CD4-positive, alpha-beta memory T cell (primary cell): ENCODE data around the gene PRX. TPM values are rescaled to one million over a fixed set of nuclear protein-coding genes. Genes with fewer than 3 reads are reported as not detected.

ENCODE experiments used
- CTCF ChIA-PET: fragments of 350-600 bp; sonication (Branson Sonifier 250); formaldehyde crosslinking; loops from one replicate; lab custom pipeline; 2021; ENCODE audit warnings: inconsistent platforms; ENCODE audit not compliant: partially characterized antibody; lab: Charles Lee
- POLR2A ChIA-PET: fragments of 350-600 bp; sonication (Branson Sonifier 250); formaldehyde crosslinking; loops from one replicate; lab custom pipeline; 2021; ENCODE audit not compliant: partially characterized antibody; lab: Charles Lee
- DNase-seq, 5 donors: peaks; one replicate each; pipeline versions ENCODE4 v3.0.0 to v3.0.0-alpha.2; 2020 to 2022; ENCODE audit warnings: mixed read lengths in 1 of 5
- H3K27ac ChIP-seq: one replicate; pipeline ENCODE4 v1.7.0; 2013; ENCODE audit warnings: low read depth, low read length
- H3K27me3 ChIP-seq: 2 replicates; pipeline ENCODE4 v1.7.0; 2013; ENCODE audit warnings: mild to moderate bottlenecking, low read length, moderate library complexity; ENCODE audit not compliant: insufficient read depth
- H3K36me3 ChIP-seq: 2 replicates; pipeline ENCODE4 v1.7.0; 2013; ENCODE audit warnings: mild to moderate bottlenecking, low read length, moderate library complexity; ENCODE audit not compliant: insufficient read depth
- H3K4me1 ChIP-seq: 2 replicates; pipeline ENCODE4 v1.7.0; 2013; ENCODE audit warnings: mild to moderate bottlenecking, low read length, moderate library complexity; ENCODE audit not compliant: insufficient read depth
- H3K4me3 ChIP-seq, 2 donors: one replicate each; pipeline ENCODE4 v1.7.0; 2013; ENCODE audit warnings: low read length in 2 of 2, mild to moderate bottlenecking in 1 of 2
- H3K9me3 ChIP-seq, 2 donors: one replicate each; pipeline ENCODE4 v1.7.0; 2013; ENCODE audit warnings: low read length in 2 of 2, control low read depth in 1 of 2; ENCODE audit not compliant: control insufficient read depth in 1 of 2
- H3K27ac Mint-ChIP-seq, 7 donors: one replicate each; pipeline ENCODE4 v1.8.0; 2020 to 2021; ENCODE audit warnings: mixed read lengths in 7 of 7, mild to moderate bottlenecking in 6 of 7, inconsistent platforms in 3 of 7, moderate library complexity in 3 of 7
- H3K27me3 Mint-ChIP-seq, 2 donors: one replicate each; pipeline ENCODE4 v1.8.0; 2020 to 2021; ENCODE audit warnings: mixed read lengths in 2 of 2
- H3K36me3 Mint-ChIP-seq, 2 donors: one replicate each; pipeline ENCODE4 v1.8.0; 2020 to 2021; ENCODE audit warnings: mixed read lengths in 2 of 2, inconsistent platforms in 1 of 2, mild to moderate bottlenecking in 1 of 2
- H3K4me1 Mint-ChIP-seq, 4 donors: one replicate each; pipeline ENCODE4 v1.8.0; 2020 to 2021; ENCODE audit warnings: mixed read lengths in 4 of 4, mild to moderate bottlenecking in 1 of 4
- H3K4me3 Mint-ChIP-seq, 8 donors: one replicate each; pipeline ENCODE4 v1.8.0; 2020 to 2021; ENCODE audit warnings: mixed read lengths in 8 of 8, mild to moderate bottlenecking in 7 of 8, moderate library complexity in 6 of 8, inconsistent platforms in 3 of 8
- H3K9me3 Mint-ChIP-seq, 8 donors: one replicate each; pipeline ENCODE4 v1.8.0; 2020 to 2021; ENCODE audit warnings: mixed read lengths in 8 of 8, mild to moderate bottlenecking in 5 of 8, inconsistent platforms in 3 of 8, moderate library complexity in 1 of 8
- intact Hi-C: fragments of 100-400 bp; cut with micrococcal nuclease; formaldehyde crosslinking; loops from one replicate; pipeline ENCODE4 v1.15.1; 2023
- polyA plus RNA-seq, 2 donors: library from polyadenylated mRNA; unstranded; fragments of 300-500 nt; fragmentation: Illumina TruSeq; gene quantifications; one replicate each; pipeline ENCODE4 v1.2.3, GENCODE V29; 2021
- total RNA-seq, 2 experiments: library from RNA; stranded (reverse); gene quantifications; one replicate each; pipeline ENCODE4 v1.2.3, GENCODE V29; 2021

The PRX gene
- total and polyA plus RNA-seq, 4 experiments from 2014 or later, result 0.23 to 3.4 (median 3.3) TPM; not detected in 1

DNA sequence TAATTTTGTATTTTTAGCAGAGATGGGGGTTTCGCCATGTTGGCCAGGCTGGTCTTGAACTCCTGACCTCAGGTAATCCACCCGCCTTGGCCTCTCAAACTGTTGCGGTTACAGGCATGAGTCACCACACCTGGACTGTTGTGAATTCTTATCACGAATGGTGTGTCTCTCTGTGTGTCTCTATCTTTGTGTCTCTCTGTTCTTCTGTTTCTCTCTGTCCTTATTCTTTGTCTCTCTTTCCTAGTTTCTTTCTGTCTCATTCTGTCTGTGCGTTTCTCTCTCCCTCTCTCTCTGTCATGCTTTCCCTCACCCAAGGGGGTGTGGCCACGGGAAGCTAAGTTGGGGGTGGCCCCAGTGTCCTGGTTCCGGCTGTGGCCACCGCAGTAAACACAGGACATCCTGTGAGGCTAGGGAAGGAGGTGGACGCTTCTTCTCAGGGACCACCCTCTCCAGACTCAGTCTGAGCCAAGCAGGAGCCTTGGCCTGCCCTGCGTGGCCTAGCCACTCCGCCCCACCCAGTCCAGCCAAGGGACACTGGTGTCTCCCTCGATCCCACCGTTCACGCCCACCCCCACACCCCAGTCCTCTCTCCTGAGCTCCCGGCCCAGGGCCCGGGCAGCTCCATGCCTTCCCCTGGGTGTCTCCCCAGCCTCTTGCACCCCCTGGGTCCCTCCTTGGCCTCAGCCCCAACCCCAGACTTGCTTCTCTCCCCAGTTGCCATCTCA, 3.9 kb upstream of the PRX start:
- peaks cover 9 to 28% (median 22%) of the 10 kb centered on the region in 4 donors for H3K4me1 Mint-ChIP-seq
- peaks cover 0 to 5% of the 10 kb centered on the region in 2 donors for H3K36me3 Mint-ChIP-seq
- no peaks in the 10 kb centered on the region for H3K9me3 Mint-ChIP-seq
- Histone ChIP-seq H3K4me1 (peaks cover 16% of the 10 kb centered on the region), H3K27me3 (no peaks in the 10 kb centered on the region), H3K9me3 (no peaks in the 10 kb centered on the region), H3K4me3 (no peak overlapping the region), H3K27ac (no peak overlapping the region), H3K36me3 (no peaks in the 10 kb centered on the region)
- intact Hi-C loops, result no loop called here
- DNase-seq, result no peak
- ChIA-PET POLR2A (no interaction called here), CTCF (interaction anchor here (1.0 to 1.1 kb wide), 3 partner anchors 9 to 48 kb away, joined by 3 read pairs; partner anchors contain the start of gene SERTAD1)
- peak overlapping the region in 4 of 8 donors; percentile 12 to 73 (median 26) for H3K4me3 Mint-ChIP-seq
- H3K27me3 Mint-ChIP-seq, result no peaks in the 10 kb centered on the region
- H3K27ac Mint-ChIP-seq, result peak overlapping the region in 5 of 7 donors; percentile 14 to 85 (median 50)

DNA sequence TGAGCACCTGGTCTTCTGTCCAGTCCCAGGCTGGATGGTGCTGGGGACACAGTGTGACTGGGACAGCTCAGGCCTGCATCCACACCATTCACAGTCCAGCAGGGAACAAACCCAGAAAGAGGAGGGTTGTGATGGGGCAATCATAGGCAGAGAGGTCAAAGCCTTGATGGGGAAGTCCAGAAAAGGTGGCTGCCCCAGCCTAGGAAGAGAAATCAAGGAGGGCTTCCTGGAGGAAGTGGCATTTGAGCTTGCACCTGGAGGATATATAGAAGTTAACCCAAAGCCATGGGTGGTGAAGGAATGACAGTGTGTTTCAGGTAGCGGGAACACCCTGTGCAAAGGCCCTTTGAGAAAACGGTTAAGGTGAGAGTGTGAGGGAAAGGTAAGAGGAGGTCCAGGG, 2.6 kb upstream of the PRX start:
- ChIA-PET CTCF (interaction anchor here (0.6 to 1.1 kb wide), 2 partner anchors 9 to 10 kb away, joined by 3 read pairs; partner anchors contain the start of gene SERTAD1), POLR2A (interaction anchor here (1.4 kb wide), 1 partner anchor 27 kb away, joined by 3 read pairs; no protein-coding TSS in a partner anchor)
- intact Hi-C loops, result no loop called here
- H3K4me1 Mint-ChIP-seq, result peaks cover 8 to 25% (median 19%) of the 10 kb centered on the region in 4 donors
- Histone ChIP-seq H3K27me3 (no peaks in the 10 kb centered on the region), H3K9me3 (no peaks in the 10 kb centered on the region), H3K27ac (no peak overlapping the region), H3K36me3 (no peaks in the 10 kb centered on the region), H3K4me3 (no peak overlapping the region), H3K4me1 (peaks cover 8% of the 10 kb centered on the region)
- no peaks in the 10 kb centered on the region for H3K9me3 Mint-ChIP-seq
- peak overlapping the region in 4 of 7 donors; percentile 17 to 84 (median 59) for H3K27ac Mint-ChIP-seq
- no peak for DNase-seq
- H3K27me3 Mint-ChIP-seq, result no peaks in the 10 kb centered on the region
- no peak overlapping the region for H3K4me3 Mint-ChIP-seq
- H3K36me3 Mint-ChIP-seq, result peaks cover 0 to 2% of the 10 kb centered on the region in 2 donors

DNA sequence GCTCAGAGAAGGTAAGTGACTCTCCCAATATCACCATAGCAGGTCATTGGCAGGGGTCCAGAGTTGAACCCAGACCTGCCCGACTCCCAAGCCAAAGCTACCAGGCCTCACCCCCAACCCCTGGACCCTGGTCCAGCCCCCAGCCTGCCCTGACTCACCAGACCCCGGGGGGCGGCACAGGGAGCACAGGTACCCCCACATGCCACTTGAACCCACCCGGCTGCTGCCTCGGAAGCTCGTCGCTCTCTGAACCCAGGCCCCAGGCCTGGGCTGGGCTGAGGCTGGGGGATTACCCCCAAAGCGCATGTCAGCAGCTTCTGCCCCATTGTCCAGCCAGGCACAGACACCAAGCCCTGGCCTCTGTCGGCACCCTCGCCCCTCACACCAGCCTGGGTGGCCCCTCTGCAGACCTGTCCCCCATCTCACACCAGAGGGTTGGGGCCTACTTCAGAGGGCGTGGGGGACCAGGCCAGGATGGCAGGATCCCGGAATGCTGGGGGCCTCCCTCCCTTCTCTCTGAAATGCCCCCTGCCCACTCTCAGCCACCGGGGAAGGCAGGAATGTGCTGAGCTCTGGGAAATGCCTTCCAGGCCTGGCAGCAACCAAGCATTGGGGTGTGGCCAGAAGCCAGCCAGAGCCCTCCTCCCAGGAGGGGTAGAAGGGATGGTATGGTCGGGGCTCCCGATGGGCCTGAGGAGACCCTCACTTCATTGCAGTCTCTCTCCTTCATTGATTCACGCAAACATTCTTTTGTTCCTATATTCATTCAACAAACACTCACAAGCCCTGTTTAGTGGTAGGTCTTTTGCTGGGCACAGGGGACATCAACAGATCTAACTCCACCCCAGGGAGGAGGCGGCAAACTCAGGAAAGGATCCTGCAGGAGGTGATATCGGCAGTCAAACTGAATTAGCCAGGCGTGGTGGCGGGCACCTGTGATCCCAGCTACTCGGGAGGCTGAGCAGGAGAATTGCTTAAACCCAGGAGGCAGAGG, 1.7 kb upstream of the PRX start:
- H3K36me3 Mint-ChIP-seq, result peaks cover 0 to 2% of the 10 kb centered on the region in 2 donors
- peak overlapping the region in 1 of 7 donors; percentile 48 for H3K27ac Mint-ChIP-seq
- no peaks in the 10 kb centered on the region for H3K27me3 ChIP-seq
- CTCF ChIA-PET, result interaction anchor here (0.6 kb wide), 1 partner anchor 8 kb away, joined by 3 read pairs; no protein-coding TSS in a partner anchor
- no peaks in the 10 kb centered on the region for H3K9me3 ChIP-seq
- H3K4me1 Mint-ChIP-seq, result peaks cover 7 to 23% (median 18%) of the 10 kb centered on the region in 4 donors
- DNase-seq, result no peak
- no peaks in the 10 kb centered on the region for H3K27me3 Mint-ChIP-seq
- intact Hi-C loops, result no loop called here
- H3K4me1 ChIP-seq, result peaks cover 8% of the 10 kb centered on the region
- H3K4me3 Mint-ChIP-seq, result no peak overlapping the region
- POLR2A ChIA-PET, result interaction anchor here (0.6 to 1.4 kb wide), 2 partner anchors 28 to 947 kb away, joined by 3 read pairs; no protein-coding TSS in a partner anchor
- H3K36me3 ChIP-seq, result no peaks in the 10 kb centered on the region
- H3K4me3 ChIP-seq, result no peak overlapping the region
- no peak overlapping the region for H3K27ac ChIP-seq
- no peaks in the 10 kb centered on the region for H3K9me3 Mint-ChIP-seq

DNA sequence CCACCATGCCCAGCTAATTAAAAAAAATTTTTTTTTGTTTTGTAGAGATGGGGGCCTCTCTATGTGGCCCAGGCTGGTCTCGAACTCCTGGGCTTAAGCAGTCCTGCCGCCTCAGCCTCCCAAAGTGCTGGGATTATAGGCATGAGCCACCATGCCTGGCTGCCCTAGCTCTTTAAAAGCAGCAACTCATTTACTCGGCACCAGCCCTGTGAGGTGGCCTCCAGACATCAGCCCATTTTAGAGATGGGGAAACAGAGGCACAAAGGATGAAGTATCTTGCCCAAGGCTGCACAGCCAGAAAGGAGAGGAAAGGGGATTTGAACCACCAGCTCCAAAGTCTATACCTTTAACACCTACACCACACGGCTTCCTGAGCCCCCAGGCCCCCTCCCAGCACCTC, 312 bp downstream of the PRX start:
- Mint-ChIP-seq H3K4me1 (peaks cover 4 to 23% (median 15%) of the 10 kb centered on the region in 4 donors), H3K4me3 (no peak overlapping the region), H3K36me3 (no peaks in the 10 kb centered on the region), H3K27ac (no peak overlapping the region), H3K9me3 (no peaks in the 10 kb centered on the region), H3K27me3 (no peaks in the 10 kb centered on the region)
- Histone ChIP-seq H3K27ac (no peak overlapping the region), H3K9me3 (no peaks in the 10 kb centered on the region), H3K36me3 (no peaks in the 10 kb centered on the region), H3K27me3 (no peaks in the 10 kb centered on the region), H3K4me3 (no peak overlapping the region), H3K4me1 (peaks cover 14% of the 10 kb centered on the region)
- CTCF ChIA-PET, result interaction anchor here (0.9 kb wide), 1 partner anchor 8 kb away, joined by 3 read pairs; no protein-coding TSS in a partner anchor
- intact Hi-C loops, result no loop called here
- POLR2A ChIA-PET, result interaction anchor here (0.7 to 2.1 kb wide), 7 partner anchors 8 to 53 kb away, joined by 3 to 6 read pairs (median 4); partner anchors contain the start of genes BLVRB, SERTAD1 and SERTAD3
- DNase-seq, result no peak

DNA sequence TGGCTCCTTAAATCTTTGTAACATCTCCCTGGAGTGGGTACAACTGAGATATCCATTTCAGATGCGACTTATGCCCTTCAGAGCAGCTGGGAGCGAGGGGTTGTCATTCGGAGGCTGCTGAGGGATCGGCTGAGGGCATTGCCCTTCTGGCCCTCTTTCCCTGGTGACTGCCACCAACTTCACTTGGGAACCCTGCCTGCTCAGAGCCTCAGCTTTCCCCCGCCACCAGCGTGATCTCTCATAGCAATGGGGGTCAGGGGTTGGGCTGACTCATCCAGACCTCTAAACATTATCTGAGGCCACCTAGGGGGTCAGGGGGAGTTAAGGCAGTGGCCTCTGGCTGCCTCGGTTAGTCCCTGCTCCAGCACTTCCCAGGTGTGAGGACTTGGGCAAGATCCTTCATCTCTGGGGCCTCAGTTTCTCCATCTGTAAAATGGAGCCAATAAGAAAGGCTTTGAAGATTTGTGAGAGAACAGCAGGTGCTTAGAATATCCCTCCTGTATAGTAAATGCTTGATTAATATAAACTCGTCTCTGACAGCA, 1.1 kb downstream of the PRX start:
- intact Hi-C loops, result no loop called here
- Histone ChIP-seq H3K36me3 (no peaks in the 10 kb centered on the region), H3K9me3 (no peaks in the 10 kb centered on the region), H3K4me1 (peaks cover 14% of the 10 kb centered on the region), H3K4me3 (no peak overlapping the region), H3K27me3 (no peaks in the 10 kb centered on the region), H3K27ac (no peak overlapping the region)
- H3K9me3 Mint-ChIP-seq, result no peaks in the 10 kb centered on the region
- ChIA-PET POLR2A (interaction anchor here (0.7 to 2.1 kb wide), 7 partner anchors 9 to 54 kb away, joined by 3 to 6 read pairs (median 4); partner anchors contain the start of genes BLVRB, SERTAD1 and SERTAD3), CTCF (interaction anchor here (0.9 kb wide), 1 partner anchor 9 kb away, joined by 3 read pairs; no protein-coding TSS in a partner anchor)
- H3K36me3 Mint-ChIP-seq, result no peaks in the 10 kb centered on the region
- no peak for DNase-seq
- H3K27ac Mint-ChIP-seq, result no peak overlapping the region
- peaks cover 2 to 19% (median 14%) of the 10 kb centered on the region in 4 donors for H3K4me1 Mint-ChIP-seq
- no peaks in the 10 kb centered on the region for H3K27me3 Mint-ChIP-seq
- H3K4me3 Mint-ChIP-seq, result no peak overlapping the region

DNA sequence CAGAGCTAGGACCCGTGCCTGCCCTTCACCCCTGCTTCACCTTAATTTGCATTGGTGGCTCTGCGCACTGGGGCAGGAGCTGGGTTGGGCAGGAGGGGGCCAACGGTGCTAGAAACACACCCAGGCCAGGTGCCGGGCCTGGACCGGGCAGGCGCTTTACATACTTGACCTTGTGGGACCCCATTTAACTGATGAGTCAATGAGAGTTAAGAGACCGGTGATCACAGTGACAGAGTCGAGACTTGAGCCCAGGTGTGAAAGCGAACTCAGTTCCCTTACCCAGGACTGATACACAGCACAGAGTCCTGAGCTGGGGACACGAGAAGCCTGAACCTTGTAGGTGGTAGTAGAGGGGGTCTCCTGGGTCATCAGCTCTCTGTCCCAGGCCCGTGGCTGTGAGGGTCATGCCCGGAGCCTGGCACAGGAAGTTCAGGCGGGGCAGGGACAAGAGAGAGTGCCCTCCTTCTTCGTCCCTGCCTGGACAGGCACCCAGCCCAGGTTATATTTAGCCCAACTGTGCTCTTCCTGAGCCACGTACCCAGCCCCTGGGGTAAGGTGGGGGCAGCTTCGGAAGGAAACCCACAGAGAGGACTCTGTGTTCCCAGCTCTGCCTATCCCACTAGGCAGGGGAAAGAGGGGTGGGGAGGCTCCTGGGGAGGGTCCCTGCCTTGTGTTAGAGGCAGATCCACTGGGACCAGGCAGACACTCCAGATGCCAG, 1.9 kb downstream of the PRX start:
- H3K27ac ChIP-seq, result no peak overlapping the region
- no peak overlapping the region for H3K27ac Mint-ChIP-seq
- H3K4me3 Mint-ChIP-seq, result no peak overlapping the region
- intact Hi-C loops, result no loop called here
- POLR2A ChIA-PET, result interaction anchor here (1.3 kb wide), 1 partner anchor 14 kb away, joined by 6 read pairs; the partner anchor contains the start of gene SERTAD1
- peaks cover 0 to 16% (median 12%) of the 10 kb centered on the region in 4 donors for H3K4me1 Mint-ChIP-seq
- no peaks in the 10 kb centered on the region for H3K36me3 Mint-ChIP-seq
- no peaks in the 10 kb centered on the region for H3K9me3 ChIP-seq
- H3K27me3 Mint-ChIP-seq, result no peaks in the 10 kb centered on the region
- no peak overlapping the region for H3K4me3 ChIP-seq
- CTCF ChIA-PET, result interaction anchor here (1.0 kb wide), 1 partner anchor 9 kb away, joined by 6 read pairs; no protein-coding TSS in a partner anchor
- no peaks in the 10 kb centered on the region for H3K27me3 ChIP-seq
- peaks cover 12% of the 10 kb centered on the region for H3K4me1 ChIP-seq
- DNase-seq, result no peak
- no peaks in the 10 kb centered on the region for H3K9me3 Mint-ChIP-seq
- no peaks in the 10 kb centered on the region for H3K36me3 ChIP-seq
